Hepatocyte (in vitro differentiated cells): ENCODE measurements around the gene DES.

Experiments used
- EZH2 ChIP-seq: fragments of 200-600 bp; sonication (generic); IDR thresholded peaks from 2 replicates; pipeline ENCODE4 v1.6.1; 2016; ENCODE audit warnings: antibody characterized with exemption, mild to moderate bottlenecking, borderline replicate concordance
- EZH2phosphoT487 ChIP-seq: fragments of 200-600 bp; sonication (generic); IDR thresholded peaks from one replicate; pipeline ENCODE4 v1.6.1; 2018; ENCODE audit warnings: antibody characterized with exemption, mild to moderate bottlenecking, low read depth, moderate library complexity; ENCODE audit not compliant: unreplicated experiment, severe bottlenecking
- TF ChIP-seq, protein P1 (sequence below): fragments of 200-600 bp; sonication (generic); IDR thresholded peaks from 2 replicates; pipeline ENCODE4 v1.5.1; 2016; ENCODE audit warnings: antibody characterized with exemption, mild to moderate bottlenecking; ENCODE audit not compliant: poor library complexity

DNA sequence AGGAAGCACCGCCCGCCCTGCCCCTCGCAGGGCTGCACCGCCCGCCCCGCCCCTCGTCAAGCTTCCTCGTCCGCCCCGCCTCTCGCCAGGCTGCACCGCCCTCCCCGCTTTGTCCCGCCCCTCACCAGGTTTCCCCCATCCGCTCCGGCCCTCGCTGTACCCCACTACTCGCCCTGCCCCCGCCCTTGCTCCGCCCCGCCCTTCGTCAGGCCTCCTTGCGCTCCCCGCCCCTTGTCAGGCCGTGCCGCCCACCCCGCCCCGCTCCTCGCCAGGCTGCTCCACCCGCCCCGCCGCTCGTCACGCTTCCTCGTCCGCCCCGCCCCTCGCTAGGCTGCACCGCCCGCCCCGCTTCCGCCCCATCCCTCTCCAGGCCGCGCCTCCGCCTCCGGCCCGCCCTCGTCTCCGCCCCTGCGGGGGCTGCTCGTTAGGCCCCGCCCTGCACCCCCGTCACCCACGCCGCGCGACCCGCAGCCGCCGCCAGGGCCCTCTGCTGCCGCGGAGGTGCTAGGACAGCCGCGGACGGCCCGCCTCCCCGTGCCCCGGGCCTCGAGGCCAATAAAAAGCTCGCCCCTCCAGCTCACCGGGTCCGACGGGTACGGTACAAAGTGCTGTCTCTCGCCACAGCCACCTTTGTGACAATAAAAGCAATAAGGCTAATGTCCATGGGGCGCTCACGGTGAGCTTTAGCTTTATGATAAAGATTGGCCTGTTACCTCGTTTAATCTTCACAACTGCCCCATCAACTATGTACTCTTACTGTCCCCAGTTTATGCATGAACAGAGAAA is 29.9 kb upstream of the DES start:
- TF ChIP-seq EZH2phosphoT487 (no peak), EZH2 (no peak)
- TF ChIP-seq, protein P1, sequence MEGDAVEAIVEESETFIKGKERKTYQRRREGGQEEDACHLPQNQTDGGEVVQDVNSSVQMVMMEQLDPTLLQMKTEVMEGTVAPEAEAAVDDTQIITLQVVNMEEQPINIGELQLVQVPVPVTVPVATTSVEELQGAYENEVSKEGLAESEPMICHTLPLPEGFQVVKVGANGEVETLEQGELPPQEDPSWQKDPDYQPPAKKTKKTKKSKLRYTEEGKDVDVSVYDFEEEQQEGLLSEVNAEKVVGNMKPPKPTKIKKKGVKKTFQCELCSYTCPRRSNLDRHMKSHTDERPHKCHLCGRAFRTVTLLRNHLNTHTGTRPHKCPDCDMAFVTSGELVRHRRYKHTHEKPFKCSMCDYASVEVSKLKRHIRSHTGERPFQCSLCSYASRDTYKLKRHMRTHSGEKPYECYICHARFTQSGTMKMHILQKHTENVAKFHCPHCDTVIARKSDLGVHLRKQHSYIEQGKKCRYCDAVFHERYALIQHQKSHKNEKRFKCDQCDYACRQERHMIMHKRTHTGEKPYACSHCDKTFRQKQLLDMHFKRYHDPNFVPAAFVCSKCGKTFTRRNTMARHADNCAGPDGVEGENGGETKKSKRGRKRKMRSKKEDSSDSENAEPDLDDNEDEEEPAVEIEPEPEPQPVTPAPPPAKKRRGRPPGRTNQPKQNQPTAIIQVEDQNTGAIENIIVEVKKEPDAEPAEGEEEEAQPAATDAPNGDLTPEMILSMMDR: peak; percentile 59
